ENCODE data around the gene CEACAM4. TPM values are rescaled to one million over a fixed set of nuclear protein-coding genes. Genes with fewer than 3 reads are reported as not detected.

Gene CEACAM4
- total RNA-seq, 1 experiment from 2014 or later, result not detected

DNA sequence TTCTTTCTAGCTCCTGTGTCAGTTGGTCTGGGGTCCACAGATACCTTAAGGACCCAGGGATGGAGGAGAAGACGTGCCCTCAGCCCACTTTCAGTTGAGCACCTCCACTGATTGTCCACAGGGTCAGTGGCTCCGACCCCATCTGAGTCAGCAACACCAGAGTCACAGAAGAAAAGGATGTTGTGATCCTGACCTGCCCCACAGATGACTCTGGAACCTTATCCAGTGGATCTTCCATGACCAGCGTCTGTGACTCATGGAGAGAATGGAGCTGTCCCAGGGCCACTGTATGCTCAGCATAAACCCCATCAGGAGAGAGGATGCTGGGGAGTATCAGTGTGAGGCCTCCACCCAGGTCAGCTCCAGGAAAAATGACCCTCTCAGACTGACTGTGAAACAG lies 22.0 kb downstream of the CEACAM4 start:
- no peaks in the 10 kb centered on the region for H3K9me3 ChIP-seq (ENCODE audit: control insufficient read depth in 1 of 2, insufficient read depth in 1 of 2, low read depth in 1 of 2, low read length in 2 of 2)
- no peaks in the 10 kb centered on the region for H3K4me1 ChIP-seq (ENCODE audit: control insufficient read depth in 1 of 2, insufficient read depth in 2 of 2, low read length in 2 of 2)
- H3K9ac ChIP-seq (ENCODE audit: low read length), result no peak overlapping the region
- intact Hi-C loops (cut with micrococcal nuclease), result no loop called here
- H2AFZ ChIP-seq (ENCODE audit: low read depth, low read length, poor library complexity, severe bottlenecking), result no peak overlapping the region
- no peak overlapping the region for H3K27ac ChIP-seq (ENCODE audit: low read depth, low read length)
- no peak overlapping the region for H3K4me3 ChIP-seq (replicated peaks in 1 of 2; ENCODE audit: low read depth in 1 of 2, low read length in 2 of 2)
- BruUV-seq (replicated peaks), result no TSS peak
- DNase-seq (ENCODE audit: low read depth, low spot score), result no peak
- no peak for ATAC-seq
- CTCF ChIA-PET, result no interaction called here
- no peaks in the 10 kb centered on the region for H3K36me3 ChIP-seq (ENCODE audit: control insufficient read depth in 1 of 2, insufficient read depth in 2 of 2, low read length in 2 of 2)
- TF ChIP-seq POLR2AphosphoS5 (IDR thresholded peaks at IDR 0.05; ENCODE audit: low read depth, low read length), result no peak
- no peak for TF ChIP-seq ZBTB33 (IDR thresholded peaks at IDR 0.05; ENCODE audit: extremely low read depth, insufficient replicate concordance, low read length)
- TF ChIP-seq, protein P1, sequence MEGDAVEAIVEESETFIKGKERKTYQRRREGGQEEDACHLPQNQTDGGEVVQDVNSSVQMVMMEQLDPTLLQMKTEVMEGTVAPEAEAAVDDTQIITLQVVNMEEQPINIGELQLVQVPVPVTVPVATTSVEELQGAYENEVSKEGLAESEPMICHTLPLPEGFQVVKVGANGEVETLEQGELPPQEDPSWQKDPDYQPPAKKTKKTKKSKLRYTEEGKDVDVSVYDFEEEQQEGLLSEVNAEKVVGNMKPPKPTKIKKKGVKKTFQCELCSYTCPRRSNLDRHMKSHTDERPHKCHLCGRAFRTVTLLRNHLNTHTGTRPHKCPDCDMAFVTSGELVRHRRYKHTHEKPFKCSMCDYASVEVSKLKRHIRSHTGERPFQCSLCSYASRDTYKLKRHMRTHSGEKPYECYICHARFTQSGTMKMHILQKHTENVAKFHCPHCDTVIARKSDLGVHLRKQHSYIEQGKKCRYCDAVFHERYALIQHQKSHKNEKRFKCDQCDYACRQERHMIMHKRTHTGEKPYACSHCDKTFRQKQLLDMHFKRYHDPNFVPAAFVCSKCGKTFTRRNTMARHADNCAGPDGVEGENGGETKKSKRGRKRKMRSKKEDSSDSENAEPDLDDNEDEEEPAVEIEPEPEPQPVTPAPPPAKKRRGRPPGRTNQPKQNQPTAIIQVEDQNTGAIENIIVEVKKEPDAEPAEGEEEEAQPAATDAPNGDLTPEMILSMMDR (IDR thresholded peaks at IDR 0.05 in 2 of 3, conservative IDR thresholded peaks at IDR 0.05 in 1 of 3; ENCODE audit: borderline replicate concordance in 1 of 3, insufficient read depth in 1 of 3, low read depth in 2 of 3, low read length in 2 of 3), result no peak
- no peak for TF ChIP-seq ATF3 (IDR thresholded peaks at IDR 0.05)
- no peak for TF ChIP-seq EZH2 (IDR thresholded peaks at IDR 0.05)
- TF ChIP-seq ZNF274 (IDR thresholded peaks at IDR 0.05; ENCODE audit: low read depth, low read length), result no peak
- TF ChIP-seq ZFX (IDR thresholded peaks at IDR 0.05), result no peak
- no peak for TF ChIP-seq CEBPB (IDR thresholded peaks at IDR 0.05; ENCODE audit: low read depth)
- no peak for TF ChIP-seq ELF1 (IDR thresholded peaks at IDR 0.05; ENCODE audit: borderline replicate concordance, low read depth)
- no peak for TF ChIP-seq RAD21 (IDR thresholded peaks at IDR 0.05; ENCODE audit: low read depth)
- TF ChIP-seq YY1 (IDR thresholded peaks at IDR 0.05; ENCODE audit: extremely low read depth, insufficient replicate concordance, low read depth, low read length), result no peak
- TF ChIP-seq FOSL1 (IDR thresholded peaks at IDR 0.05; ENCODE audit: low read depth), result no peak
- TF ChIP-seq SIN3A (IDR thresholded peaks at IDR 0.05; ENCODE audit: low read depth), result no peak
- no peak for TF ChIP-seq EZH2phosphoT487 (IDR thresholded peaks at IDR 0.05; ENCODE audit: borderline replicate concordance)
- no peak for TF ChIP-seq POLR2A (IDR thresholded peaks at IDR 0.05; ENCODE audit: borderline replicate concordance, extremely low read depth, insufficient read depth, insufficient read length)
- no peaks in the 10 kb centered on the region for H3K79me2 ChIP-seq (ENCODE audit: insufficient read depth, low read length)
- RAD21 ChIA-PET (ENCODE audit: low non-redundant PET in 1 of 2, low total read pairs in 2 of 2, uncharacterized antibody in 2 of 2, unreplicated experiment in 2 of 2), result no interaction called here
- no peak overlapping the region for H3K4me2 ChIP-seq (ENCODE audit: low read length)
- H4K20me1 ChIP-seq (ENCODE audit: insufficient read depth), result no peaks in the 10 kb centered on the region
- POLR2A ChIA-PET, result no interaction called here
- peaks cover 94% of the 10 kb centered on the region for H3K27me3 ChIP-seq (ENCODE audit: insufficient read depth, low read length)
- no peaks in the 10 kb centered on the region for H3K9me2 ChIP-seq (ENCODE audit: insufficient read depth)

Data from HCT116 (cell line).